ENCODE results near the gene MTMR4.
A peak's percentile ranks its signal among the peaks of the same experiment; 100 is the strongest.
"Not testable (repeated sequence)": the region's sequence is repeated elsewhere in the genome, so short reads cannot be mapped to it uniquely, and the experiment has no call there.

Gene MTMR4

DNA sequence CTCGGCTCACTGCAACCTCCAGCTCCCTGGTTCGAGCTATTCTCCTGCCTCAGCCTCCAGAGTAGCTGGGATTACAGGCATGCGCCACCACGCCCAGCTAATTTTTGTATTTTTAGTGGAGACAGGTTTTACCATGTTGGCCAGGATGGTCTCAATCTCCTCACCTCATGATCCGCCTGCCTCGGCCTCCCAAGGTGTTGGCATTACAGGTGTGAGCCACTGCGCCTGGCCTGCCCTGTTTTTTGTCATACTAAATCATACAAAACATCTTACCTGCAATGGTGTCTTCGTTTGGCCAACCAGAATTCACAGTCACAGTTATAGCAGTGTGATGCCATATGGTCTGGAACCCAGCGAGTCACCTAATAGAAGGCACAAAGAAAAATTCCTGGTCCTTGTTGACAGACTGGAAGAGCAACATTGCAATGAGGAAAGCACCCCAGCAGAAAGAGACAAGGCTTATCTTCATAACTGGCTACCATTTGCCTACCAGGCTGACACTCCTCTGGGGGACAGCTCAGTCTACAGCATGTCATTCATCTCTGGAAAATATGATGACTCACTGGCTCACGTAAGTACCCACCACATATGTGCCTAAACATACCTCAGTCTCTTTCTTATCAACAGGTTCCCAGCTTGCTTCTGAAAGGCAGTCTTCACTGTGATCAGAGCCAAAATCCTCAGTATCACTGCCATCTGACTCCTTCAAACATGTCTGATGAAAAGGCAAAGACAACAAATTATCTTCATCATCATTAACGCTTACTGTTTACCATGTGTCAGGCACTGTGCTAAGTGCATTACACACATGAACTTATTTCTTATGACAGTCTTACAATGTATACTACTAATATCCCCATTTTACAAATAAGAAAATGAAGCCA lies 22.0 kb downstream of the MTMR4 start:
- DNase-seq (ENCODE audit: low spot score): no peak

DNA sequence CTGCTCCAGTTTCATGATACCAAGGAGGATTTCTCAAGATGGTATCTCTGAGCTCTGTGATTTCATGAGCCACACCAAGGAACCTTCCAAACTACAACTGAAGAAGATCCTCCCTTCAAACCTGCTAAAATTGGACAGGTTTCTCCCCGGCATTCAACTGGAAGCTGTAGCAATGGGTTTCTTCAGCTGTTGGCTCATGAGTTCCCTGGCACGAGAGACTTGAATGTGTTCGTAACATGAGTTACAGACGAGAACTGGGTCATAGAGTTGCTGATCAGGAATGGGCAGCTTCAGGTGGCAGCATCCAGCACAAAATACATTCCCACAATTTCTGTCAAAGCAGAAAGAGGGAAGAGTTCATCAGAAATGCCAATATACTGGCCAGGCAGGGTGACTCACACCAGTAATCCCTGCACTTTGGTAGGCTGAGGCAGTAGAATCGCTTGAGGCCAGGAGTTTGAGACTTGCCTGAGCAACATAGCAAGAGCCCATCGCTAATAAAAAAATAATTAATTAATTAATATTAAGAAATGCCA lies 22.9 kb downstream of the MTMR4 start:
- no peak for DNase-seq (ENCODE audit: low spot score)

DNA sequence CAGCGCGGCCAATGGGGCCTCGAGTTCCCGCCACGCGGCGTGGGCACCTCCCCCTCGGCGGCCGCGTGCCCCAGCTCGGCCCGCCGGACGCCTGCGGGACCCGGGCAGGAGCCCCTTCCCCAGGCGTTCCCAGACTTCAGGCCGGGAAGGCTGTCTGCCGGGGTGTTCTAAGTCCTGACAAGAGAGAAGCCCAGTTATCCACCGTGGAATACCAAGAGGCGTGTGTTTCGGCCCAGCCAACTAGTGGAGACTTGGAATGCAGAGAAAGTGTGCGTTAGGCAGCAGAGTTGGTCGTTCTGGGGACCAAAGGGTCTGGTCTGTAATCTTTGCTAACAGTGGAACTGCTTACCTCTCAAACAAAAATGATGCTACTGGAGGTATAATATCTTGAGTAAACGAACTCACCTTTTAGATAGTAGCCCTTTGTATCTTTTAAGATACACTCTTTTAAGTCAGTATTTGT lies 26.0 kb downstream of the MTMR4 start:
- no peak for DNase-seq (ENCODE audit: low spot score)

DNA sequence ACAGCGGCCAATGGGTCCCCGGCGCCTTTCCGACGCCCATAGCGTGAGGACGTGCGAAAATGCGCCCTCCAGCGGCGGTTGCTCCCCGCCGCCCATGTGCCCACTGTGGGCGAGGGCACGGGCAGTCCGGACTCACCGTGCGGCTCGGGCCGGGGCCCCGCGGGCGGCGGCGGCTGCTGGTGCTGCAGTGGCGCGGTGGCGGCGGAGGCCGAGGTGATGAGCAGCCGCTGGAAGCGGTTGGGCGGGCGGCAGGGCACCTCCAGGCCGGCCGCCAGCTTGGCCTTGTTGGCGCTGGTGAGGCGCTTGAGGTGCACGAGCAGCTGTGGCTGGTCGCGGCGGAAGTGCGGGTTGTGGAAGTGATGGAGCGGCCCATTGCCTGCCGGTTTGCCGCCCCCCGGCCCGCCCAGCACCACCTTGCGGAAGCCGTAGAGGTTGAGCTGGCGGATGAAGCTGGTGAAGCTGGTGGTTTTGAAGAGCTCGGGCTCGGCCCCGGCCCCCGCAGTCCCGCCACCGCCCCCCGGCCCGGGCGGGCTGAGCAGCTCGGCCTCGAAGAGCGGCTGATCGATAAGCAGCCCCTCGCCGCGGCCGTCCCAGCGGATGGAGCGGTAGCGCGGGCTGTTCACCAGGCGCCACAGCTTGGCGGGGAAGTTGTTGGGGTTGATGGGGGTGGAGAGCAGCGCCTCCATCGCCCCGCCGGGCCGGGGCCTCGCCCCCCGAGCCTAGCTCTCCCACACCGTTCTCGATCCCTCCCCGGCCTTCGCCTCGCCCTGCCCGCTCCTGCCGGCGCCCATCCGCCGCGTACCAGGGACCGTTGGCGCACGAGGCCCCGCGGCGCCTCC lies 26.6 kb downstream of the MTMR4 start, which contains the start of gene HSF5:
Gene HSF5 (minus strand): TSS at position 820 of the 839 bp plus-strand sequence. CDS start 134 bp downstream, at position 686.
- no peak for DNase-seq (ENCODE audit: low spot score)

DNA sequence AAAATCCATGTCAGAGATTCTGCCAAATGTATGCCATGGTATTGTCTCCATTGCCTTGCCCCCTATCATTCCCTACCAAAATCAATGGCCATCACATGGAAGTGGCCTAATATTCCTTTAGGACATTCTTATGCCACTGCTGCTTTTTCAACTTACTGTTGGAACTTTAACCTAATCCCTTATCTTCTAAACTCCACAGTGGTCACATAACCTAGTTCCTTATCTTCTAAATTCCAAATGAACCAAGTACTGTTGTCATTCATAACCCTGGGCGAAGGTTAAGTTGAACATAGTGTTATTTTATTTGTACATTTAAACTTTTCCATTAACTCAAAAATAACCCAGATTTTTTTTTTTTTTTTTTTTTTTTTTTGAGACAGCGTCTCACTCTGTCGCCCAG lies 29.8 kb downstream of the MTMR4 start:
- DNase-seq (ENCODE audit: low spot score): no peak

DNA sequence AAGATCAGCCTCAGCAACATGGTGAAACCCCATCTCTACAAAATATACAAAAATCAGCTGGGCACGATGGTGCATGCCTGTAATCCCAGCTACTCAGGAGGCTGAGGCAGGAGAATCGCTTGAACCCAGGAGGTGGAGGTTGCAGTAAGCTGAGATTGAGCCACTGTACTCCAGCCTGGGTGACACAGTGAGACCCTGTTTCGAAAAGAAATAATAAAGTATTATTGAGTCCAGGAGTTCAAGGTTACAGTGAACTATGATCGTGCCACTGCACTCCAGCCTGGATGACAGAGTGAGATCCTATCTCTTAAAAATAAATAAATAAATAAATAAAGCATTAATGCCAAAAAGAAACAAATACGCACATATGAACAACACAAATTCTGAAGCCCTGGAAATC lies 32.6 kb downstream of the MTMR4 start:
- DNase-seq (ENCODE audit: low spot score): not testable (repeated sequence)

DNA sequence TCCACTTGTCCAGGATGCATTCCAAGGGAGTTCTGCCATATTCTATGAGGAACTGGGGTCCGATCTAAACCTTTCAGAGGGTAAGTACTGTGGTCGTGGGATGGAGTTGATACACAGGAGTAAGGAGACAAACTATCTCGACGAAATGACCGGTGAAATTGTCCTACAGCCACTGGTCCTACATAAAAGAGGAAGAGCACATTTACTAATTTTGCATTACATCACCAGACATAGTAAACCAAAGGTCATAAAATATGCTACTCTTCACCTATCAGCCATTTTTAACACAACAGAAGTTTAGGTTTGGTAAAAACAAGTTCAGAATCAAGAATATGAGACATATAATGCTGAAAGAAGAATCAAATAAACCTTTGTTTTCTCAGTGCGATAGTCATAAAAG lies 34.3 kb downstream of the MTMR4 start:
- DNase-seq (ENCODE audit: low spot score): no peak

DNA sequence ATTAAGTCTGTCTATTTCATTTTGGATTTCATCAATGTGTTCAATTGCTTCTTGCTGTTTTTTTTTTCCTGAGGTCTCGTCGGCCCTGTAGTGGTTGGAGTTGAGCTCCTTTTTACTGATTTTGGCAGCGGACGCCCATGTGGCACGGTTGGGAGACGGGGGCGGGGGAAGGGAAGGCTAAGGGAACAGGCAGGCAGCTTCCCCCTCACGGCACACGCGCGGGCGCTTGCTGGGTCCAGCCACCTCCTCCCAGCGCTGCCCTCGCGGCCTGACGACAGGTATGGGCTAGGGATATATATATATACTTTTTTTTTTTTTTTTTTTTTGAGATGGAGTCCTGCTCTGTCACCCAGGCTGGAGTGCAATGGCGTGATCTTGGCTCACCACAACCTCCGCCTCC lies 37.6 kb downstream of the MTMR4 start:
- DNase-seq (ENCODE audit: low spot score): no peak

DNA sequence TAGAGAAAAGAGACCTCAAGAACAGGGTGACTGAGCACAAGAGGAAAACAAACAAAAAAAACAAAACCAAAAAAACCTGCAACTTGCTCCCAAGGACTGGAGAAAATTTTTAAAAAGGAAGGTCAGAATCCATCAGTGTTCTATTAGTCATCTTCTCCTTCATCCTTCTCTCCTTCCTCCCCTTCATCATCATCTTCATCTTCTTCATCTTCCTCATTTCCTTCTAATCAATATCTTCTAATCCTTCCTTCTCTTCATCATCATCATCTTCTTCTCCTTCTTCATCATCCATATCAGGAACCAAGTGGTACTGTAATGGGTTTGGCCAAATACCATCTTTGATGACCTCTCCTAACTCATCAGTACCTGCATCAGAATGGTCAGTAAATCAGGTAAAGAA lies 38.5 kb downstream of the MTMR4 start:
- no peak for DNase-seq (ENCODE audit: low spot score)

DNA sequence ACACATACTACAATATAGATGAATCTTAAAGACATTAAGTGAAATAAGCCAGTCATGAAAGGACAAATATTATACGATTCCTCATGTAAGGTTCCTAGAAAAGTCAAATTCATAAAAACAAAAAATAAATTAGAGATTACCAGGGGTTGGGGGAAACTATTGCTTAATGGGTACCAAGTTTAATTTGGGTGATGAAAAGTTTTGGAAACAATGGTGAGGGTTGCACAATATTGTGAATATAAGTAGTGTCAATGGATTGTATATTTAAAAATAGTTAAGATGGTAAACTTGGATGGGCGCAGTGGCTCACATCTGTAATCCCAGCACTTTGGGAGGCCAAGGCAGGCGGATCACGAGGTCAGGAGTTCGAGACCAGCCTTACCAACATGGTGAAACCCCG lies 44.1 kb downstream of the MTMR4 start:
- no peak for DNase-seq (ENCODE audit: low spot score)

DNA sequence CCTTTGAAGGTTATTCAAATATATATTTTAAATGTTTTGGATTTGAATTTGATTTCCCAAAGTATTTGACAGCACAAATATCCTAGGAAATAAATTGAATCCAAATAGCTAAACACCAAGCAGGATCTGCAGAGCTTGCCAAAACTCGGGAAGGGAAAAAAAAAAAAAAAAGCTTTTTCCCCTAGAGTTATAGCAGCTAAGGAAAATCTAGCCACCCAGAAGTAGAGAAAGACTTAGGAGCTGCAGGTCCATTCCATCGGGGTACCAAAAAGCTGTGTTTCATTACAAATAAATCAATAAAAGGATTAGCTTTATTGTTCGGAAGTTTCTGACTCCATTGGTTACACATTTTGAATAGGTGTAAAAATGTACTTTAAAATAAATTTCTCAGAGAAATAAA lies 45.5 kb downstream of the MTMR4 start:
- DNase-seq (ENCODE audit: low spot score): no peak

DNA sequence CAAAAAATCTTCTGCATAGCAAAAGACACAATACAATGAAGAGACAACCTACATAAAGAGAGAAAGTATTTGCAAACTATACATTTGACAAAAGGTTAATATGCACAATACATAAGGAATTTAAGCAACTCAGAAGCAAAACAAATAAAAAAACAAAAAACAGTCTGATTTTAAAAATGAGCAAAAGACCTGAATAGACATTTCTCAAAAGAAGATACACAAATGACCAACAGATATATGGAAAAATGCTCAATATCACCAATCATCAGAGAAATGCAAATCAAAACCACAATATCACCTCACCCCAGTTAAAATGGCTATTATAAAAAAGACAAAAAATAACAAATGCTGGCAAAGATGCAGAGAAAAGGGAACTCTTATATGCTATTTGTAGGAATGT lies 58.9 kb downstream of the MTMR4 start:
- DNase-seq (ENCODE audit: low spot score): no peak

DNA sequence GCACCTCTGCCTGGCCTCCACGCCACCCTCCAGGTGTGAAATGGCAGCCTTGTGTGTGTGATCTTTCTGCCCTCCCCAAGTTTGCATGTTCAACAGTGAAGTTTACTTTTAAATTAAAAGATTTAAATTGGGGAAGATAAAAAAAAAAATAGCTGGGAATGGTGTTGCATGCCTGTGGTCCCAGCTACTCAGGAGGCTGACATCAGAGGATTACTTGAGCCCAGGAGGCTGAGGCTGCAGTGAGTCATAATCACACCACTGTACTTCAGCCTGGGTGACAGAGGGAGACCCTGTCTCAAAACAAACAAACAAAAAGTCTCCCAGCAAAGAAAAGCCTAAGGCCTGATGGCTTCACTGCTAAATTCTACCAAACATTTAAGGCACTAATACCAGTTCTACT lies 61.7 kb downstream of the MTMR4 start:
- DNase-seq (ENCODE audit: low spot score): no peak

DNA sequence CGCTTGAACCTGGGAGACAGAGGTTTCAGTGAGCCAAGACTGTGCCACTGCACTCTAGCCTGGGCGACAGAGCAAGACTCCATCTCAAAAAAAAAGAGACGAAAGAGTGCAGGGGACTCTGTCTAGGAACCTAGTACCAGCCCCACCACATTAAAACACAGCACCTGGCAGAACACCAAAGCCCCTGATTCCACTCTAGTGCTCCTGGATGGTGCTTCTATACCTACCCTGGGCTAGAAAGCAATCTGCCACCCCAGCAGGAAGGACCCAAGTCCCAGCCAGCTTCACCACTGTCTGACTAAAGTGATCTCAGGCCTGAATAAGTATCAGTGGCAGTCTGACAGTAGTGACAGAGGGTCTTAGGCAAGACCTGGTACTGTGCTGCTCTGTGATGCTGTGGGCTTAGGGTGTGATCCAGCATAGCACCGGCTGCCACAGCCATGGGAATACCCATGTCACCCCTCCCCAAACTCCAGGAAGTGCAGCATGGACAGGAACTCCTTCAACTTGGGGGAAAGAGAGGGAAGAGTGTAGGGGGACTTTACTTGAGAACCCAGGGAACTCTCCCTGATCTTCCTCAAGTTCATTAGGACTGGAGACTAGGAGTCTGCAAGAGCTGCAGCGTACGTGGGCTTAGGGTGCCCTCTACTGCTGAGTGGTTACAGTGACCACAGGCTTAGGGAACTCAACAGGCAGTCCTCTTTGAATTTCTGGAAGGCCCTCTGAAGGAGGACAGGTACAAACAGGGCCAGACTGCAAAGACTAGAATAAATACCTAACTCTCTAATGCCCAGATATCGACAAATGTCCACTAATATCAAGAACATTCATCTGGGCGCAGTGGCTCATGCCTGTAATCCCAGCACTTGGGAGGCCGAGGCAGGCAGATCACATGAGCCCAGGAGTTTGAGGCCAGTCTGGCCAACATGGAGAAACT lies 67.1 kb downstream of the MTMR4 start:
- DNase-seq (ENCODE audit: low spot score): peak; percentile 66

DNA sequence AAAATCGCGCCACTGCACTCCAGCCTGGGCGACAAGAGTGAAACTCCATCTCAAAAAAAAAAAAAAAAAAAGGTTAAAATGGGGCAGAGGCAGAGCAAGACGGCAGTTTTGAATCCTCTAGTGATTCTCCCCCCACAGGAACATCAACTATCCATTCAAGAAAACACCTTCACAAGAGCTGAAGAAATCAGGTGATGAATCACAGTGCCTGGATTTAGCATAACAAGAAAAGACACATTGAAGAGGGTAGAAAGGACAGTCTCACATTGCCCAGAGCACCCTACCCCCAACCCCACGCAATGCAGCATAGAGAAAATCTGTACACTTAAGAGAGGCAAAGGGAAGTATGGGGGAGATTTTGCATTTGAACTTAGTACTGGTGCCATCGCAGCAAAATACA lies 68.4 kb downstream of the MTMR4 start:
- DNase-seq (ENCODE audit: low spot score): no peak
